NCI-H460 (cell line): ENCODE results near the gene ENTPD2. TPM values are rescaled to one million over a fixed set of nuclear protein-coding genes. Genes with fewer than 3 reads are reported as not detected.

Experiments used
- DNase-seq: peaks from one replicate; pipeline ENCODE4 v3.0.0-alpha.2; 2016; ENCODE audit warnings: low read depth; ENCODE audit errors: extremely low read depth
- total RNA-seq: library from RNA; depleted of rRNA; stranded (reverse); fragments of >200 nt; shearing (Covaris generic); gene quantifications from 2 replicates; pipeline ENCODE4 v1.2.3, GENCODE V29; 2014

Gene ENTPD2
- total RNA-seq, 1 experiment from 2014 or later, result not detected

GRCh38 chr9:137080260-137081122, 26.6 kb upstream of the ENTPD2 start:
- DNase-seq, result no peak

DNA sequence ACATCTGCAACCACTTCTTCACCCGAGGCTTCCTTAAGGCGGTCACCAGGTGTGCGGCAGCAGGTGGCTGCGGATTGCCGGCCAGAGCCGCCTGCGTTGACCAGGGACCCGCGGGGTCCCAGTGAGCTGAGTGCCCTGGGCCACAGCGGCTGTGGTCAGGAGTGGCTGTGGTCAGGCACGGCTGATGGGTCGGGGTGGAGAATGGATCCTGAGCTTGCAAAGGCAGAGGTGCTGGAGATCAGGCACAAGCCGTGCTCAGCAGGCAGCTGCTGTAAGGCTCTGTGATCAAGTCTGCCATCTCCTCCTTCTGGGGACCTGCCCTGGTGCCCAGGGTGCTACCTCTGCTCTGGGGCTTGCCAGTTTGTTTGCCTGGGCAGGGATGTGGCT, 25.5 kb upstream of the ENTPD2 start:
- no peak for DNase-seq

GRCh38 chr9:137078701-137079400, 25.0 kb upstream of the ENTPD2 start:
- DNase-seq, result no peak

GRCh38 chr9:137077758-137078693, 24.2 kb upstream of the ENTPD2 start:
- no peak for DNase-seq

- no peak for DNase-seq
Measured at GRCh38 chr9:137077010-137077747, 23.3 kb upstream of the ENTPD2 start, which contains the start of gene UAP1L1. Gene UAP1L1 (plus strand): TSS chr9:137077517. CDS start chr9:137077533, 16 bp downstream.

DNA sequence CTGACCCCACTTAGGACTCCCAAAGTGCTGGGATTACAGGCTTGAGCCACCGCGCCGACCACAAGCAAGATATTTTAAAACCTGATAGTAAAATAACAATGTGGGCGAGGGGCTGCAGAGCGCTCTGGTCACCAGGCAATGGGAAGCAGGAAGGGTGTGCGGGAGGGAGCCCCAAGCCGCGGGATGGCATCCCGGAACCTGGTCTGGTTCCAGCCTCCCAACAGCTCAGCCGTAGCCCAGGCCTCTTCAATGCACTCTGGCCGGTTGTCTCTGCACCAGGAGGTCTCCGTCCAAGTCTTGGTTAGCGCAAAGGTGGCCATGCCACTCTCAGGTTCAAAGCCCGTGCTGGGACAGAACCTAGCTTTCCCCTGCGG, 22.8 kb upstream of the ENTPD2 start:
- no peak for DNase-seq

- no peak for DNase-seq
Measured at GRCh38 chr9:137075275-137075775, 21.5 kb upstream of the ENTPD2 start.

- DNase-seq, result no peak
Measured at GRCh38 chr9:137074657-137075274, 20.9 kb upstream of the ENTPD2 start.

GRCh38 chr9:137073992-137074399, 20.1 kb upstream of the ENTPD2 start:
- no peak for DNase-seq

- no peak for DNase-seq
Measured at GRCh38 chr9:137071282-137071681, 17.4 kb upstream of the ENTPD2 start.

GRCh38 chr9:137070906-137071275, 17.0 kb upstream of the ENTPD2 start:
- no peak for DNase-seq

DNA sequence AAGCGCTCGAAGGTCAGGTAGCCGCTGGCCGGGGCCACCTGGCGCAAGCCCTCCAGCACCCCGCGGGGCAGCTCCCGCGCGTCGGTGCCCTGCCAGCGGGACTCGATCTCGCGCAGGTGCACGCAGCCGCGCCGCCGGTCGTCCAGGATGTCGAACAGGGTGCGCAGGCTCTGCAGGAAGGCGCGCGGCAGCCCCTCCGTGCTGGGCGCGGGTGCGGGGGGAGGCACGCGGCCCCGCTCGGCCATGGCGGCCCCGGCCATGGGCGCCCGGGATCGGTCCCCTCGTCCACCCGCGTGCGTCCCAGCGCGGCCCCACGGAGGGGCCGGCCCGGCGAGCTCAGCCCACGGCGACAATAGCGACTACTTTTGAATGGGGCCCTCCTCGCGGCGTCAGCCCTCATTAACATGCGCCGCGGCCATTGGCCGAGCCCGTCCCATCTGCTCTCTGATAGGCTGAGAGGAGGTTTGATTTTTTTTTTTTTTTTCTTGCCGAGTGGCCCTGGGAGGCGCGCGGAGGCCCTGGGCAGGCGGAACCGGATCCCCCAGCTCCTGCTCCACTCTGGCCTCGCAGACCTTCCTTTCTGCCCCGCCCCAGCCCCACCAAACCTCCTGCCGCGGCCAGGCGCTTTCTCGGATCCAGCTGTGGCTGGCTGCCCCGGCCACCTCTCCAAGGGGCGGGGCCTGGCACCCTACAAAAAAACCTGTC, 16.5 kb upstream of the ENTPD2 start, which contains the start of gene SAPCD2:
Gene SAPCD2 (minus strand): TSS at position 357 of the 705 bp plus-strand sequence. CDS start 97 bp downstream, at position 260.
- DNase-seq, result peak; percentile 88

DNA sequence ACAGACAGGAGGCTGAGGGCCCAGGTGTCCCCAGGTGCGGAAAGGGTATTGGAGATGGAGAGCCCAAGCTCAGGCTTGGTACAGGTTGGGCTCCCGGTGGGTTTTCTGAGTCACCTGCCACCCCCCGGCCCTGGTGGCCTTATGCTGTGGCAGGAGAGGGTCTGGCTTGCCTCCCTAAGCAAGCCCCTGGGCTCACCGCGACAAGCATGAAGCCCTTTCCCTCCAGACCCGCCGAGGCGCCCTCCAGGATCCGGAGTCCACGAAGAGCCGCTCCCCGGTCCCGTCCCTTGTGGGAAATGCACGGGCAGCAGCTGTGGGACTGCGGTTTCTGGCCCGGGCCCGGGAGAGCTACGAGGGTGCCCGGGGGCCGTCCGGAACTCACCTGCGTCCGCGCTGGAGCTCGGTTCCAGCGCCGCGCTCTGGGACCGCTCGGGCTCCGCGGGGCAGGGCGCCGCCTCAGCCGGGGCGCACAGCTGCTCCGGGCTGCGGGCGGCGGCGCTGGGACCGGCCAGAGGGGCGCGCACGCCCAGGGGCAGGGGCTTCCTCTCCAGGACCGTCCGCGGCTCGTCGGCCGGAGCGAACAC, 15.7 kb upstream of the ENTPD2 start:
- no peak for DNase-seq

DNA sequence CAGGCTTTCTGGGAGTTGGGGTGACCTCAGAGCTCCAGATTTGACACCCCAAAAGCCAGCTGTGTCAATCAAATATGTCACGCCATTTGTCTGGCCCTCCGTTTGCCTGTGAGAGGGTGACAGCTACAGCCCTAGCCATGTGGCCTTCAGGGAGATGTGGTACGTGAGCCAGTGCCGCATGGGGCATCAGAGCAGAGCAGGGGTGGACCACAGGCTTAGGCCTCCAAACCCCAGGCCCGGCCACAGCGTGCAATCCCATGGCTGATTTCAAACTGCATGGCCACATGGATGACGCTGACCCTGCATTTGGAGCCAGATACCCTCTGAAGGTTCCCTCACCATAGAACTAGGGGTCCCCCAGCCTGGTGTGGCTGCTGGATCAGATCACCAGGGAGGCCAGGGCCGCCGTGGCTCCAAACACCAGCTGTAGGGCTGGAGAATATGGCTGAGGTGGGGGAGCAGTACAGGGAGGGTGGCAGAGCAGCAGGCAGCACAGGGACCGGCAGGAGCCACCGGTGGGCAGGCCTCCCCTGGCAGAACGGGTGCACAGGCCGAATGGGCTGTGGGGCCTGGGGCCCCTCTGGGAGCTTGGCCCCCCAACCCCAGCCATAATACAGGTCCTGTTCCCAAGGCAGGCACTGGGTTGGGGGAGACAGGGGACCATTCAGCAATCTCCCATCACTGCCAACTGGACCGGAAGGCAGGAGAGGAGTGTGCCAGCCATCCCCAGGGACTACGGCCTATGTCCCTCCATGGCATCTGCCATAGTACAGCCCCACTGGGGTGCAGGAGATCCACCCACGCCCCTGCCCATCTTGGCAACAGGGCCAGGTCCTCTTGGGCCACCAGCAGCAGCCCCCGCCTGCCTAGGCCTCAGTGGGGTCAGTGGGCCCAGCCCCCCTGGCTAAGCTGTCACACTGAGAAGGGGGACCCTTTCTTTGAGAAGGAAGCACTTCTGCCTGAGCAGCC, 15.0 kb upstream of the ENTPD2 start:
- no peak for DNase-seq

DNA sequence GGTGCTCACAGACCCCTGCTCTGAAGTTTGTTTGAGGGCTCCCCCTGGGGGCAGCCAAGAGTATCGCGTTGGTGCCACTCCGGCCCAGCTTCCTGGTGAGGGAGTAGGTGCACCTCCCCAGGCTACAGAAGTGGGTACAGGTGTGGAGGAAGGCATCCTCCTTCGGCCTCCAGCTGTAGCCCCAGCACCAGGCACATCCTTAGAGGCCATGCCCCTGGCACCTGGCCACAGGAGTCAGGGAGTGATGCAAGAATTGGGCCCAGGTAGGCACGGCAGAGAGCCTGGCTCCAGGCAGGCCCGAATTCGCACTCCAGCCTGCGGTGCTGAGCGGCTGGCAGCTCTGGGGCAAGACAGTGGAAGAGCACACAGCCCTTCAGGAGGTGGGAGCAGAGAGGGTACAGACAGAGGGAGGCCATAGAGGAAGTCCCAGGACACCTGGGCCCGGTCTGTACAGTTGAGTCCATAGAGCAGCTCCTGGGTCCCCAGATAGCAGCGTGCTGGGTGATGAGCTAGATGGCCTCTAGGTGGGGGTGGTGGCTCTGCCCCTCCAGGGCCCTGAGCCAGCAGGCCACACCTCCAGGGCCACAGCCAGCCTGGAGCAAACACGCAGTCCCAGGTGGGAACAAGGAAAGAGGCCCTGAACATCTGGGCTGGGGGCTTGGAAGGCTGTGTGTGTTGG, 14.1 kb upstream of the ENTPD2 start:
- peak; percentile 81 for DNase-seq

- DNase-seq, result no peak
Measured at GRCh38 chr9:137066096-137066861, 12.4 kb upstream of the ENTPD2 start.
